HepG2 (cell line): ENCODE measurements around the gene SIGMAR1. TPM values are rescaled to one million over a fixed set of nuclear protein-coding genes. Genes with fewer than 3 reads are reported as not detected.

Source experiments
- CENPBD1 ChIP-seq: sonication (generic); formaldehyde crosslinking; IDR thresholded peaks from 2 replicates; pipeline ENCODE4 v1.8.0; 2022; ENCODE audit warnings: missing genetic modification reagents, low read depth, mild to moderate bottlenecking, borderline replicate concordance
- EHMT2 ChIP-seq: fragments of 200-600 bp; sonication (generic); IDR thresholded peaks from 2 replicates; pipeline ENCODE4 v1.7.0; 2017; ENCODE audit warnings: antibody characterized with exemption, low read depth, low read length, borderline replicate concordance
- HHEX ChIP-seq: IDR thresholded peaks from 2 replicates; pipeline ENCODE4 v1.6.1; 2016; ENCODE audit warnings: control low read depth
- PATZ1 ChIP-seq: sonication (generic); formaldehyde crosslinking; IDR thresholded peaks from 2 replicates; pipeline ENCODE4 v1.4.0; 2020; ENCODE audit warnings: missing genetic modification reagents
- POLR2G ChIP-seq: fragments of 200-400 bp; formaldehyde crosslinking; IDR thresholded peaks from 2 replicates; pipeline ENCODE4 v1.6.1; 2018; ENCODE audit warnings: mild to moderate bottlenecking, low read depth, low read length, moderate library complexity
- PTBP1 ChIP-seq: fragments of 200-400 bp; formaldehyde crosslinking; IDR thresholded peaks from 2 replicates; pipeline ENCODE4 v1.6.1; 2018; ENCODE audit warnings: low read length, low read depth; ENCODE audit not compliant: poor library complexity, severe bottlenecking
- SMAD3 ChIP-seq: sonication (generic); formaldehyde crosslinking; IDR thresholded peaks from 2 replicates; pipeline ENCODE4 v1.4.0; 2020; ENCODE audit warnings: missing genetic modification reagents
- SP140L ChIP-seq: sonication (generic); formaldehyde crosslinking; IDR thresholded peaks from 2 replicates; pipeline ENCODE4 v1.4.0; 2020; ENCODE audit warnings: missing genetic modification reagents, borderline replicate concordance
- ZC3H13 ChIP-seq: sonication (generic); formaldehyde crosslinking; IDR thresholded peaks from 2 replicates; pipeline ENCODE4 v1.8.1; 2023; ENCODE audit warnings: mild to moderate bottlenecking, missing genetic modification reagents, moderate library complexity
- ZKSCAN1 ChIP-seq: fragments of 150-350 bp; IDR thresholded peaks from 2 replicates; pipeline ENCODE4 v1.6.1; 2014; ENCODE audit warnings: low read length
- ZNF180 ChIP-seq: sonication (generic); formaldehyde crosslinking; IDR thresholded peaks from 2 replicates; pipeline ENCODE4 v1.4.0; 2020; ENCODE audit warnings: low read depth, missing genetic modification reagents, borderline replicate concordance
- ZNF616 ChIP-seq: sonication (generic); formaldehyde crosslinking; IDR thresholded peaks from 2 replicates; pipeline ENCODE4 v1.5.0; 2020; ENCODE audit warnings: low read depth, mild to moderate bottlenecking, missing genetic modification reagents
- ZNF672 ChIP-seq: sonication (generic); formaldehyde crosslinking; IDR thresholded peaks from 2 replicates; pipeline ENCODE4 v1.8.1; 2022; ENCODE audit warnings: missing genetic modification reagents
- polyA plus RNA-seq, 8 experiments: library from polyadenylated mRNA; depleted of rRNA in 3 of 8; stranded (reverse) in 7 of 8; unstranded in 1 of 8; fragments of >200 nt; fragmentation: Illumina TruSeq in 4 of 8; extraction: Trizol in 4 of 8; gene quantifications; 2 replicates each; pipeline versions ENCODE4 v1.2.1 to v1.2.3, GENCODE V29; 2011 to 2016; ENCODE audit warnings: low read depth in 4 of 8, missing spikeins in 1 of 8, mixed read lengths in 1 of 8; ENCODE audit not compliant: insufficient read depth in 1 of 8
- total RNA-seq, 5 experiments: library from RNA; depleted of rRNA; stranded (reverse); fragments of >200 nt; fragmentation: Illumina TruSeq; extraction: Trizol; gene quantifications; 2 replicates each; pipeline ENCODE4 v1.2.3, GENCODE V29; 2016; ENCODE audit warnings: low read depth in 1 of 5
- TF ChIP-seq, protein P1 (sequence below): sonication (generic); formaldehyde crosslinking; IDR thresholded peaks from 2 replicates; pipeline ENCODE4 v1.9.0; 2021; ENCODE audit warnings: mild to moderate bottlenecking, missing genetic modification reagents
- TF ChIP-seq, protein P2 (sequence below): sonication (generic); formaldehyde crosslinking; IDR thresholded peaks from 2 replicates; pipeline ENCODE4 v1.9.0; 2021; ENCODE audit warnings: missing genetic modification reagents, mild to moderate bottlenecking, borderline replicate concordance
- TF ChIP-seq, protein P3 (sequence below): IDR thresholded peaks from 2 replicates; pipeline ENCODE4 v1.6.1; 2018; ENCODE audit warnings: missing genetic modification reagents, mild to moderate bottlenecking, missing compliant biosample characterization

SIGMAR1 gene
- total and polyA plus RNA-seq, 2 of the 13 experiments (the other 11 are each of a cell fraction or from before 2014, with no cell fraction given): 38.9 to 60.8 TPM

- TF ChIP-seq, protein P1, sequence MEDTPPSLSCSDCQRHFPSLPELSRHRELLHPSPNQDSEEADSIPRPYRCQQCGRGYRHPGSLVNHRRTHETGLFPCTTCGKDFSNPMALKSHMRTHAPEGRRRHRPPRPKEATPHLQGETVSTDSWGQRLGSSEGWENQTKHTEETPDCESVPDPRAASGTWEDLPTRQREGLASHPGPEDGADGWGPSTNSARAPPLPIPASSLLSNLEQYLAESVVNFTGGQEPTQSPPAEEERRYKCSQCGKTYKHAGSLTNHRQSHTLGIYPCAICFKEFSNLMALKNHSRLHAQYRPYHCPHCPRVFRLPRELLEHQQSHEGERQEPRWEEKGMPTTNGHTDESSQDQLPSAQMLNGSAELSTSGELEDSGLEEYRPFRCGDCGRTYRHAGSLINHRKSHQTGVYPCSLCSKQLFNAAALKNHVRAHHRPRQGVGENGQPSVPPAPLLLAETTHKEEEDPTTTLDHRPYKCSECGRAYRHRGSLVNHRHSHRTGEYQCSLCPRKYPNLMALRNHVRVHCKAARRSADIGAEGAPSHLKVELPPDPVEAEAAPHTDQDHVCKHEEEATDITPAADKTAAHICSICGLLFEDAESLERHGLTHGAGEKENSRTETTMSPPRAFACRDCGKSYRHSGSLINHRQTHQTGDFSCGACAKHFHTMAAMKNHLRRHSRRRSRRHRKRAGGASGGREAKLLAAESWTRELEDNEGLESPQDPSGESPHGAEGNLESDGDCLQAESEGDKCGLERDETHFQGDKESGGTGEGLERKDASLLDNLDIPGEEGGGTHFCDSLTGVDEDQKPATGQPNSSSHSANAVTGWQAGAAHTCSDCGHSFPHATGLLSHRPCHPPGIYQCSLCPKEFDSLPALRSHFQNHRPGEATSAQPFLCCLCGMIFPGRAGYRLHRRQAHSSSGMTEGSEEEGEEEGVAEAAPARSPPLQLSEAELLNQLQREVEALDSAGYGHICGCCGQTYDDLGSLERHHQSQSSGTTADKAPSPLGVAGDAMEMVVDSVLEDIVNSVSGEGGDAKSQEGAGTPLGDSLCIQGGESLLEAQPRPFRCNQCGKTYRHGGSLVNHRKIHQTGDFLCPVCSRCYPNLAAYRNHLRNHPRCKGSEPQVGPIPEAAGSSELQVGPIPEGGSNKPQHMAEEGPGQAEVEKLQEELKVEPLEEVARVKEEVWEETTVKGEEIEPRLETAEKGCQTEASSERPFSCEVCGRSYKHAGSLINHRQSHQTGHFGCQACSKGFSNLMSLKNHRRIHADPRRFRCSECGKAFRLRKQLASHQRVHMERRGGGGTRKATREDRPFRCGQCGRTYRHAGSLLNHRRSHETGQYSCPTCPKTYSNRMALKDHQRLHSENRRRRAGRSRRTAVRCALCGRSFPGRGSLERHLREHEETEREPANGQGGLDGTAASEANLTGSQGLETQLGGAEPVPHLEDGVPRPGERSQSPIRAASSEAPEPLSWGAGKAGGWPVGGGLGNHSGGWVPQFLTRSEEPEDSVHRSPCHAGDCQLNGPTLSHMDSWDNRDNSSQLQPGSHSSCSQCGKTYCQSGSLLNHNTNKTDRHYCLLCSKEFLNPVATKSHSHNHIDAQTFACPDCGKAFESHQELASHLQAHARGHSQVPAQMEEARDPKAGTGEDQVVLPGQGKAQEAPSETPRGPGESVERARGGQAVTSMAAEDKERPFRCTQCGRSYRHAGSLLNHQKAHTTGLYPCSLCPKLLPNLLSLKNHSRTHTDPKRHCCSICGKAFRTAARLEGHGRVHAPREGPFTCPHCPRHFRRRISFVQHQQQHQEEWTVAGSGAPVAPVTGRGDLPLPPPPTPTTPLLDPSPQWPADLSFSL (CRISPR knock-in tag): no peak
- TF ChIP-seq ZNF180 (0 out of 2 replicates have a peak, but pooled peaks have one; percentile 13), ZNF672 (CRISPR knock-in tag) (no peak), PATZ1 (CRISPR knock-in tag) (no peak), ZKSCAN1 (no peak), ZC3H13 (CRISPR knock-in tag) (no peak), SMAD3 (peak; percentile 53; the same call in 1 of the 2 replicates), HHEX (CRISPR knock-in tag) (0 out of 2 replicates have a peak, but pooled peaks have one; percentile 51), CENPBD1 (no peak), POLR2G (peak; percentile 66), EHMT2 (no peak), PTBP1 (no peak), ZNF616 (CRISPR knock-in tag) (no peak), SP140L (CRISPR knock-in tag) (no peak)
- TF ChIP-seq, protein P2, sequence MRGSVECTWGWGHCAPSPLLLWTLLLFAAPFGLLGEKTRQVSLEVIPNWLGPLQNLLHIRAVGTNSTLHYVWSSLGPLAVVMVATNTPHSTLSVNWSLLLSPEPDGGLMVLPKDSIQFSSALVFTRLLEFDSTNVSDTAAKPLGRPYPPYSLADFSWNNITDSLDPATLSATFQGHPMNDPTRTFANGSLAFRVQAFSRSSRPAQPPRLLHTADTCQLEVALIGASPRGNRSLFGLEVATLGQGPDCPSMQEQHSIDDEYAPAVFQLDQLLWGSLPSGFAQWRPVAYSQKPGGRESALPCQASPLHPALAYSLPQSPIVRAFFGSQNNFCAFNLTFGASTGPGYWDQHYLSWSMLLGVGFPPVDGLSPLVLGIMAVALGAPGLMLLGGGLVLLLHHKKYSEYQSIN (CRISPR knock-in tag): no peak
- TF ChIP-seq, protein P3, sequence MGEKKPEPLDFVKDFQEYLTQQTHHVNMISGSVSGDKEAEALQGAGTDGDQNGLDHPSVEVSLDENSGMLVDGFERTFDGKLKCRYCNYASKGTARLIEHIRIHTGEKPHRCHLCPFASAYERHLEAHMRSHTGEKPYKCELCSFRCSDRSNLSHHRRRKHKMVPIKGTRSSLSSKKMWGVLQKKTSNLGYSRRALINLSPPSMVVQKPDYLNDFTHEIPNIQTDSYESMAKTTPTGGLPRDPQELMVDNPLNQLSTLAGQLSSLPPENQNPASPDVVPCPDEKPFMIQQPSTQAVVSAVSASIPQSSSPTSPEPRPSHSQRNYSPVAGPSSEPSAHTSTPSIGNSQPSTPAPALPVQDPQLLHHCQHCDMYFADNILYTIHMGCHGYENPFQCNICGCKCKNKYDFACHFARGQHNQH (CRISPR knock-in tag): 0 out of 2 replicates have a peak, but pooled peaks have one; percentile 52
These were observed 17.3 kb downstream of the SIGMAR1 start, which contains the start of gene DCTN3 (continued) for GRCh38 chr9:34620061-34620994.
